SK-N-SH (cell line): ENCODE results near the gene NKX3-2. TPM values are rescaled to one million over a fixed set of nuclear protein-coding genes. Genes with fewer than 3 reads are reported as not detected.

Source experiments
- CTCF ChIA-PET: fragments of 300-600, 350-600 bp; formaldehyde crosslinking; extraction: SDS; loops from one replicate; lab custom pipeline; 2021; lab: Yijun Ruan, JAX
- POLR2A ChIA-PET: fragments of 350-600 bp; sonication (Branson Sonifier 250); formaldehyde crosslinking; extraction: SDS; loops from one replicate; lab custom pipeline; 2020; ENCODE audit warnings: antibody characterized with exemption, inconsistent platforms; lab: Yijun Ruan, JAX
- DNase-seq: peaks from one replicate; pipeline ENCODE4 v3.0.0; 2012
- H2AFZ ChIP-seq: fragments of 200-600 bp; sonication (generic); 2 replicates; pipeline ENCODE4 v1.8.1; 2016; ENCODE audit warnings: antibody characterized with exemption, mild to moderate bottlenecking, low read depth
- H3F3A ChIP-seq: fragments of 200-600 bp; sonication (generic); replicated peaks from 2 replicates; pipeline ENCODE3; 2016; ENCODE audit warnings: antibody characterized with exemption, mild to moderate bottlenecking; ENCODE audit not compliant: insufficient read depth
- H3K27ac ChIP-seq, 2 experiments: fragments of 200-500 bp in 1 of 2; fragments of 200-600 bp in 1 of 2; sonication (Bioruptor generic) in 1 of 2; sonication (generic), shearing (Covaris generic) in 1 of 2; 2 replicates each; pipeline versions ENCODE4 v1.5.1 to v1.6.1; 2014 to 2016; ENCODE audit warnings: low read depth in 2 of 2, inconsistent platforms in 1 of 2, low read length in 1 of 2, mild to moderate bottlenecking in 1 of 2, mixed read lengths in 1 of 2
- H3K27me3 ChIP-seq: fragments of 200-600 bp; sonication (generic), shearing (Covaris generic); 2 replicates; pipeline ENCODE4 v1.6.1; 2016; ENCODE audit warnings: mixed run types; ENCODE audit not compliant: insufficient read depth
- H3K36me3 ChIP-seq, 2 experiments: fragments of 200-500 bp in 1 of 2; fragments of 200-600 bp in 1 of 2; sonication (Bioruptor generic) in 1 of 2; sonication (generic) in 1 of 2; replicated peaks in 1 of 2; 2 replicates each; pipeline versions ENCODE3 to v1.5.1; 2014 to 2016; ENCODE audit warnings: low read length in 1 of 2, mild to moderate bottlenecking in 1 of 2; ENCODE audit not compliant: insufficient read depth in 2 of 2, control insufficient read depth in 1 of 2
- H3K4me1 ChIP-seq, 2 experiments: fragments of 200-500 bp in 1 of 2; fragments of 200-600 bp in 1 of 2; sonication (Bioruptor generic) in 1 of 2; sonication (generic), shearing (Covaris generic) in 1 of 2; 2 replicates each; pipeline versions ENCODE4 v1.5.1 to v1.6.1; 2014 to 2016; ENCODE audit warnings: low read depth in 1 of 2, low read length in 1 of 2, mixed run types in 1 of 2; ENCODE audit not compliant: insufficient read depth in 2 of 2, control insufficient read depth in 1 of 2
- H3K4me2 ChIP-seq: fragments of 200-600 bp; sonication (generic), shearing (Covaris generic); 2 replicates; pipeline ENCODE4 v1.6.1; 2017; ENCODE audit warnings: mixed run types
- H3K4me3 ChIP-seq, 2 experiments: fragments of 200-500 bp in 1 of 2; fragments of 200-600 bp in 1 of 2; sonication (Bioruptor generic) in 1 of 2; sonication (generic), shearing (Covaris generic) in 1 of 2; 2 replicates each; pipeline versions ENCODE4 v1.5.1 to v1.8.1; 2014 to 2016; ENCODE audit warnings: low read depth in 2 of 2, inconsistent platforms in 1 of 2, low read length in 1 of 2, mild to moderate bottlenecking in 1 of 2, mixed read lengths in 1 of 2, moderate library complexity in 1 of 2
- H3K79me2 ChIP-seq: fragments of 200-600 bp; sonication (generic); 2 replicates; pipeline ENCODE4 v1.8.1; 2017; ENCODE audit warnings: mild to moderate bottlenecking; ENCODE audit not compliant: insufficient read depth
- H3K9ac ChIP-seq: fragments of 200-600 bp; sonication (generic); 2 replicates; pipeline ENCODE4 v1.6.1; 2017; ENCODE audit warnings: mixed run types
- H3K9me2 ChIP-seq: fragments of 200-600 bp; sonication (generic); 2 replicates; pipeline ENCODE4 v1.6.1; 2017; ENCODE audit warnings: mixed run types
- H3K9me3 ChIP-seq: fragments of 200-600 bp; sonication (generic); 2 replicates; pipeline ENCODE4 v1.6.1; 2017; ENCODE audit warnings: mixed run types, mild to moderate bottlenecking, moderate library complexity
- H4K20me1 ChIP-seq: fragments of 200-600 bp; sonication (generic); 2 replicates; pipeline ENCODE4 v1.6.1; 2017; ENCODE audit warnings: mild to moderate bottlenecking, mixed run types; ENCODE audit not compliant: insufficient read depth
- EZH2phosphoT487 ChIP-seq: fragments of 200-600 bp; sonication (generic); IDR thresholded peaks from 2 replicates; pipeline ENCODE4 v1.6.1; 2017; ENCODE audit warnings: low read depth, mixed run types, mild to moderate bottlenecking, antibody characterized with exemption, moderate library complexity, borderline replicate concordance
- GABPA ChIP-seq: IDR thresholded peaks from 2 replicates; pipeline ENCODE4 v1.4.0; 2012; ENCODE audit warnings: low read depth, mild to moderate bottlenecking
- IRF3 ChIP-seq: fragments of 150-350 bp; IDR thresholded peaks from 2 replicates; pipeline ENCODE4 v1.6.1; 2016; ENCODE audit warnings: mild to moderate bottlenecking, low read depth, low read length
- MAX ChIP-seq: IDR thresholded peaks from 2 replicates; pipeline ENCODE4 v1.4.0; 2012; ENCODE audit warnings: low read depth
- MXI1 ChIP-seq: IDR thresholded peaks from 2 replicates; pipeline ENCODE4 v1.6.1; 2012; ENCODE audit warnings: mild to moderate bottlenecking, low read depth, low read length, improper control_type of control experiment
- NFIC ChIP-seq: IDR thresholded peaks from 2 replicates; pipeline ENCODE4 v1.4.0; 2012; ENCODE audit warnings: borderline replicate concordance
- NRF1 ChIP-seq: IDR thresholded peaks from 2 replicates; pipeline ENCODE4 v1.6.1; 2012; ENCODE audit warnings: low read depth, mild to moderate bottlenecking, low read length
- RAD21 ChIP-seq: IDR thresholded peaks from 2 replicates; pipeline ENCODE4 v1.6.1; 2012; ENCODE audit warnings: mild to moderate bottlenecking, low read length
- RCOR1 ChIP-seq: fragments of 150-350 bp; IDR thresholded peaks from 2 replicates; pipeline ENCODE4 v1.6.1; 2017; ENCODE audit warnings: antibody characterized with exemption, low read length
- RFX5 ChIP-seq: IDR thresholded peaks from 2 replicates; pipeline ENCODE4 v1.6.1; 2012; ENCODE audit warnings: mild to moderate bottlenecking, improper control_type of control experiment, low read length
- RXRA ChIP-seq: IDR thresholded peaks from 2 replicates; pipeline ENCODE4 v1.4.0; 2012; ENCODE audit warnings: low read depth, mild to moderate bottlenecking, borderline replicate concordance
- SIN3A ChIP-seq: IDR thresholded peaks from 2 replicates; pipeline ENCODE4 v1.6.1; 2012; ENCODE audit warnings: low read depth, mild to moderate bottlenecking, low read length, moderate library complexity, borderline replicate concordance
- SMC3 ChIP-seq: IDR thresholded peaks from 2 replicates; pipeline ENCODE4 v1.6.1; 2012; ENCODE audit warnings: low read depth, low read length, improper control_type of control experiment
- TAF1 ChIP-seq: IDR thresholded peaks from 2 replicates; pipeline ENCODE4 v1.6.1; 2012; ENCODE audit warnings: low read depth, mild to moderate bottlenecking, low read length, moderate library complexity, borderline replicate concordance
- TEAD4 ChIP-seq: IDR thresholded peaks from 2 replicates; pipeline ENCODE4 v1.4.0; 2012; ENCODE audit warnings: mild to moderate bottlenecking, borderline replicate concordance; ENCODE audit not compliant: insufficient read depth
- USF2 ChIP-seq: fragments of 150-350 bp; IDR thresholded peaks from 2 replicates; pipeline ENCODE4 v1.6.1; 2017; ENCODE audit warnings: antibody characterized with exemption, low read length, low read depth, borderline replicate concordance
- YY1 ChIP-seq: IDR thresholded peaks from 2 replicates; pipeline ENCODE4 v1.4.0; 2012; ENCODE audit warnings: low read depth, mild to moderate bottlenecking
- ZBTB33 ChIP-seq: IDR thresholded peaks from 2 replicates; pipeline ENCODE4 v1.4.0; 2012; ENCODE audit warnings: low read depth, borderline replicate concordance
- WGBS: methylation state at CpG from one replicate; pipeline ENCODE4 v1.1.6; 2017; ENCODE audit warnings: low lambda C conversion rate; 5-methylcytosine and 5-hydroxymethylcytosine counted together
- polyA plus RNA-seq, 3 experiments: library from polyadenylated mRNA; depleted of rRNA; stranded (reverse); fragments of >200 nt; gene quantifications; 2 replicates each; pipeline ENCODE4 v1.2.3, GENCODE V29; 2012
- TF ChIP-seq, protein P1 (sequence below): IDR thresholded peaks from 2 replicates; pipeline ENCODE4; 2012

The NKX3-2 gene
- polyA plus RNA-seq, 1 of the 3 experiments (the other 2 are of a cell fraction) = 0.15 TPM

DNA sequence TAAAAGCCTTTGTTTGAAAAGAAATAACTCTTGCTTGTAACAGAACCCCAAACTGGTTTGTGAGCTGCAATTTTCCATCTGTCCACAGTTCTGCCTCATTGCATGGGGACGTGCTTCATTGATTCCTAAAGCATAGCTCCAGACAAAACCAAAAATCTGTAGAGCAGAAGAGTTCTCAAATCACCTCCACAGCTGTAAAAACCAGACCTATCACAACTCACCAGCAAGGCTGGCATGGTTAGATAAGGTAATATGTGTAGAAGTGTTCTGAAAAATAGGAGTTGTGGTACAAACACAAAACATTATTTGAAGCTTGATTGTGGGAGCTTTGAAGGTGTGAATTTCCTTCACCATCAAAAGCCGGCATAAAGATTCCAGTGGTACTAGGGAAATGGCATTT, 47.7 kb downstream of the NKX3-2 start:
- H4K20me1 ChIP-seq = no peaks in the 10 kb centered on the region
- no peak overlapping the region for H3K9ac ChIP-seq
- no peak overlapping the region for H3K27ac ChIP-seq
- H3K79me2 ChIP-seq = no peaks in the 10 kb centered on the region
- no peaks in the 10 kb centered on the region for H3K36me3 ChIP-seq
- 26% methylated on average over 2 of the region's 2 CpGs for WGBS
- POLR2A ChIA-PET = no interaction called here
- no peak overlapping the region for H2AFZ ChIP-seq
- CTCF ChIA-PET = interaction anchor here (1.0 to 2.7 kb wide), 3 partner anchors 10 to 644 kb away, joined by 3 to 10 read pairs (median 3); no protein-coding TSS in a partner anchor
- H3F3A ChIP-seq = no peaks in the 10 kb centered on the region
- no peaks in the 10 kb centered on the region for H3K9me2 ChIP-seq
- no peaks in the 10 kb centered on the region for H3K9me3 ChIP-seq
- no peak for DNase-seq
- no peak overlapping the region for H3K4me2 ChIP-seq
- TF ChIP-seq NRF1 (no peak), RCOR1 (no peak), TEAD4 (no peak), GABPA (no peak), USF2 (no peak), TAF1 (no peak), MXI1 (no peak), RAD21 (no peak), NFIC (no peak), RFX5 (no peak), MAX (no peak), RXRA (no peak), ZBTB33 (no peak), SMC3 (no peak), EZH2phosphoT487 (no peak), YY1 (no peak), SIN3A (no peak), IRF3 (no peak)
- TF ChIP-seq, protein P1, sequence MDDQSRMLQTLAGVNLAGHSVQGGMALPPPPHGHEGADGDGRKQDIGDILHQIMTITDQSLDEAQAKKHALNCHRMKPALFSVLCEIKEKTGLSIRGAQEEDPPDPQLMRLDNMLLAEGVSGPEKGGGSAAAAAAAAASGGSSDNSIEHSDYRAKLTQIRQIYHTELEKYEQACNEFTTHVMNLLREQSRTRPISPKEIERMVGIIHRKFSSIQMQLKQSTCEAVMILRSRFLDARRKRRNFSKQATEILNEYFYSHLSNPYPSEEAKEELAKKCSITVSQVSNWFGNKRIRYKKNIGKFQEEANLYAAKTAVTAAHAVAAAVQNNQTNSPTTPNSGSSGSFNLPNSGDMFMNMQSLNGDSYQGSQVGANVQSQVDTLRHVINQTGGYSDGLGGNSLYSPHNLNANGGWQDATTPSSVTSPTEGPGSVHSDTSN = no peak
- peaks cover 8% of the 10 kb centered on the region; the same call in 1 of the 2 replicates for H3K27me3 ChIP-seq
- H3K4me1 ChIP-seq = no peaks in the 10 kb centered on the region
- H3K4me3 ChIP-seq = no peak overlapping the region
